ENCODE results near the gene SLC30A7.
"Not testable (repeated sequence)": the region's sequence is repeated elsewhere in the genome, so short reads cannot be mapped to it uniquely, and the experiment has no call there.

SLC30A7 gene

GRCh38 chr1:100936194-100936967, 40.5 kb downstream of the SLC30A7 start:
- no peak for DNase-seq (ENCODE audit: low spot score)

- DNase-seq (ENCODE audit: low spot score), result no peak
Observed at GRCh38 chr1:100941098-100941527, 45.2 kb downstream of the SLC30A7 start.

- DNase-seq (ENCODE audit: low spot score), result no peak
Observed at GRCh38 chr1:100941580-100942216, 45.8 kb downstream of the SLC30A7 start.

- no peak for DNase-seq (ENCODE audit: low spot score)
Observed at GRCh38 chr1:100942304-100943046, 46.6 kb downstream of the SLC30A7 start.

GRCh38 chr1:100943533-100943932, 47.6 kb downstream of the SLC30A7 start:
- no peak for DNase-seq (ENCODE audit: low spot score)

- not testable (repeated sequence) for DNase-seq (ENCODE audit: low spot score)
Observed at GRCh38 chr1:100946064-100946463, 50.2 kb downstream of the SLC30A7 start.

- DNase-seq (ENCODE audit: low spot score), result not testable (repeated sequence)
Observed at GRCh38 chr1:100947816-100948215, 51.9 kb downstream of the SLC30A7 start.

GRCh38 chr1:100948721-100949405, 53.0 kb downstream of the SLC30A7 start:
- DNase-seq (ENCODE audit: low spot score), result not testable (repeated sequence)

- DNase-seq (ENCODE audit: low spot score), result not testable (repeated sequence)
Observed at GRCh38 chr1:100949515-100950158, 53.7 kb downstream of the SLC30A7 start.

- no peak for DNase-seq (ENCODE audit: low spot score)
Observed at GRCh38 chr1:100950337-100950736, 54.4 kb downstream of the SLC30A7 start.

- DNase-seq (ENCODE audit: low spot score), result no peak
Observed at GRCh38 chr1:100950781-100951180, 54.9 kb downstream of the SLC30A7 start.

GRCh38 chr1:100952104-100952745, 56.3 kb downstream of the SLC30A7 start:
- no peak for DNase-seq (ENCODE audit: low spot score)

GRCh38 chr1:100952970-100953369, 57.1 kb downstream of the SLC30A7 start:
- not testable (repeated sequence) for DNase-seq (ENCODE audit: low spot score)

- no peak for DNase-seq (ENCODE audit: low spot score)
Observed at GRCh38 chr1:100953960-100954730, 58.3 kb downstream of the SLC30A7 start.

- DNase-seq (ENCODE audit: low spot score), result no peak
Observed at GRCh38 chr1:100955322-100955721, 59.4 kb downstream of the SLC30A7 start.

- no peak for DNase-seq (ENCODE audit: low spot score)
Observed at GRCh38 chr1:100959502-100960060, 63.7 kb downstream of the SLC30A7 start.

- no peak for DNase-seq (ENCODE audit: low spot score)
Observed at GRCh38 chr1:100960098-100960497, 64.2 kb downstream of the SLC30A7 start.

- no peak for DNase-seq (ENCODE audit: low spot score)
Observed at GRCh38 chr1:100968621-100969020, 72.7 kb downstream of the SLC30A7 start.

GRCh38 chr1:100969327-100969726, 73.4 kb downstream of the SLC30A7 start:
- DNase-seq (ENCODE audit: low spot score), result no peak

- DNase-seq (ENCODE audit: low spot score), result no peak
Observed at GRCh38 chr1:100971021-100971420, 75.1 kb downstream of the SLC30A7 start.
